GM18508 (cell line): ENCODE measurements around the gene LRP8.
A peak's percentile ranks its signal among the peaks of the same experiment; 100 is the strongest.

ENCODE experiments used
- ATAC-seq: cut with Tn5 transposase; IDR thresholded peaks from one replicate; pipeline ENCODE4 v1.9.1; 2021; ENCODE audit warnings: moderate number of reproducible peaks; ENCODE audit not compliant: insufficient read depth, unreplicated experiment

The LRP8 gene

GRCh38 chr1:53361541-53361961 lies 33.7 kb upstream of the LRP8 start:
- no peak for ATAC-seq

- no peak for ATAC-seq
Measured at GRCh38 chr1:53359934-53360276, 32.0 kb upstream of the LRP8 start.

DNA sequence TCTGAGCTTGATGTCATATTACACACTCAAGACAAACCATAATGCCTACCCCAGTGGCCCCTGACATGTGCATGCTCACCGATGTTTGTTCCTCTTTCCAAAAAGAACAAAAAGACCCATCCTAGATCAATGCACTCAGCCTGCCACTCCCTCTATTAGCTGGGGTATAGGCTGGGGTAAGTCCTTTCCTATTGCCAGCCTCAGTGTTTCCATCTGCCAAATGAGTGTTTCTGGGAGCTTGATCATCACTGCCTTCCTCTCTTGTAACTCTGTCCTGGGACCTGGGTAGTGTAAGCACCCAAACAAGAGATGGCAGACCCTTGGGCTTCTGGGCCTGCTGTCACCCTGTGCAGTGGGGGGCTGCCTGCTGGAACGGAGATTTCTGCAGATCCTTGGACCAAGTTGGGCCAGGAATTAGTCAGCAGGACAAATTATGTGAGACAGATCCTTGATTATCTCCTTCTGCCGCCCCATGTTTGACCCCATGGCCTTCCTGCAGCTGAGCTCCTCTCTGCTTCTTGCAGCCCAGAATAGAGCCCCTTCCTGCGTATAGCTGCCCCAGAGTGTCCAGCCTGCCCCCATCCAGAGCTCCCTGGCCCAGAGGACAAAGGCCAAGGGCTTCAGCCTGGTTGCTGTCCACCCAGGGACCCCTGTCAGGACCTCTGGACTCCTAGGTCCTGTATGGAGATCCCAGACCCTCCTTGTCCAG lies 31.5 kb upstream of the LRP8 start:
- ATAC-seq, result no peak

- no peak for ATAC-seq
Measured at GRCh38 chr1:53356637-53357036, 28.8 kb upstream of the LRP8 start.

- ATAC-seq, result no peak
Measured at GRCh38 chr1:53354119-53354518, 26.2 kb upstream of the LRP8 start.

GRCh38 chr1:53352561-53352960 lies 24.7 kb upstream of the LRP8 start:
- ATAC-seq, result no peak

GRCh38 chr1:53350853-53351767 lies 23.2 kb upstream of the LRP8 start:
- no peak for ATAC-seq

GRCh38 chr1:53349968-53350852 lies 22.3 kb upstream of the LRP8 start:
- no peak for ATAC-seq

- ATAC-seq, result no peak
Measured at GRCh38 chr1:53349369-53349835, 21.5 kb upstream of the LRP8 start.

- no peak for ATAC-seq
Measured at GRCh38 chr1:53348486-53349368, 20.9 kb upstream of the LRP8 start.

- no peak for ATAC-seq
Measured at GRCh38 chr1:53346814-53347176, 18.9 kb upstream of the LRP8 start.

DNA sequence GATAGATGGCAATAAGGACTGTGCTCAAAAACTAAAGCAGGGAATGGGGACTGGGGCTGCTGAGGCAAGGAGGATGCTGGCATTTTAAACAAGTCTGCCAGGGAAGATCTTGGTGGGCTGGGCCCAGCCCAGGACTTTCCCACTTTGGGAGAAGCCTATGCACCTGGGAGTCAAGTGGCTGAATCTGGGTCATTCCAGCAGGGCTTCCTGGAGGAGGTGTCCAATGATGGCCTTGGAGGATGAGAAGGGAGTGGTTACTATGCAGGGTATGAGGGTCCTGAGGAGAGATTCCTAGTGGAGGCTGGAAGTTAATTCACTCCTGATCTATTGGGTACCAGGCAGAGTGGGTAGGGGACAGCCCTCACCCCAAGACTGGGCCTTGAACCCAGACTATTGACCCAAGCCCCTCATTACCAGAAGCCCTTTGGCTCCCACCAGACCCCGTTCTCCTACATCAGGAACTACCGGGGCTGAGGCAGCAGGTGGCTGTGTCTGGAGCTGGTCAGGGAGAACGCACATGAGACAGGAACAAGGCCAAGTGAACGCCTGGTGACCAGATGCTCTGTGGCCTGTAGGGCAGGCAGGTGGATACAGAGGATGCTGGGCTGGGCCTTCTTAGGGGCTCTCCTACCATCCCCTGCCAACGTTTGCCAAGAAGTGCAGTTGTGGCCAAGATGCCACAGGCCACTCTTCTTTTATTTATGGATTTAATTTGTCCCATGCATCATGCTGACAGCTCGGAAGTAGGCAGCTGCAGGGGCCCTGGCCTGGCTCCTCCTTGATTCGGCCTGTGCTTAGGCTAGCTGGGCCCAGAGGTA lies 18.3 kb upstream of the LRP8 start:
- no peak for ATAC-seq

DNA sequence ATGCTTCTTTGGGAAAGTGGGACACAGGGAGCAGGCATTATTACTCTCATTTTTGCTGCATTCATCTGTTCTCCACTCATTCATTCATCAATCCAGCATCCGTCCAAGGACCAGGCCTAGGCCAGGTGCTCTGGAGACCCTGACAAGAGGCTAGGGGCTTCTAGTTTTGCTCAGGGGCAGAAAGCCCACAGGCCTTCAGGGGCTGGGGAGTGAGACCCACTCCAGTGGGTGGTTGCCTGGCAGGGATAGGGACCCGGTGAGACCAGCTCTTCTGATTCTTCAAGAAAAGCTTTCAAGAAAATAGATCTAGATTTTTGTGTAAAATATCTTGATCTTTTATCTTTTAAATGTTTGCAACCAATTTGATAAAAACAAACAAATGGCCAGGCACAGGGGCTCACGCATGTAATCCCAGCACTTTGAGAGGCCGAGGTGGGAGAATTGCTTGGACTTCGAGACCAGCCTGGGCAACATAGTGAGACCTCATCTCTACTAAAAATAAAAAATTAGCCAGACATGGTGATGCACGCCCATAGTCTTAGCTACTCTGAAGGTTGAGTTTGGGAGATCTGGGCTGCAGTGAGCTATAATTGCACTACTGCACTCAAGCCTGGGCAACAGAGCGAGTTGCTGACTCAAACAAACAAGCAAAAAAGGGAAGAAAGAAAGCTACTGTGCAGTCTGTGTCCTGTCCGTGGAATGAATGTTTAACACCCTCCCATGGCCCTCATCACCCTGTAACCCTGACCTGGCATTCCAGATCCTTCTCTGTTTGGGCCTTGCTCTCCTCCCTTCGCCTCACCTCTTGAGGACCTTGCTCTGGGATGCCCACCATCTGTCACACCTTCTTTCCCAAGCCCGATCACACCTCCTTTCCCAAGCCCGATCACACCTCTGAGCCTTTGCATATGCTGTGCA lies 17.3 kb upstream of the LRP8 start:
- peak; percentile 80 for ATAC-seq

GRCh38 chr1:53343831-53344668 lies 16.2 kb upstream of the LRP8 start:
- no peak for ATAC-seq

- ATAC-seq, result no peak
Measured at GRCh38 chr1:53342735-53343470, 15.0 kb upstream of the LRP8 start.

- ATAC-seq, result no peak
Measured at GRCh38 chr1:53341961-53342707, 14.3 kb upstream of the LRP8 start.
